Measurements from ENCODE around the gene CCDC158. TPM values are rescaled to one million over a fixed set of nuclear protein-coding genes. Genes with fewer than 3 reads are reported as not detected.
A peak's percentile ranks its signal among the peaks of the same experiment; 100 is the strongest.

Gene CCDC158
- total and polyA plus RNA-seq, 7 donors: 0.17 to 0.32 (median 0.17) TPM; not detected in 4

DNA sequence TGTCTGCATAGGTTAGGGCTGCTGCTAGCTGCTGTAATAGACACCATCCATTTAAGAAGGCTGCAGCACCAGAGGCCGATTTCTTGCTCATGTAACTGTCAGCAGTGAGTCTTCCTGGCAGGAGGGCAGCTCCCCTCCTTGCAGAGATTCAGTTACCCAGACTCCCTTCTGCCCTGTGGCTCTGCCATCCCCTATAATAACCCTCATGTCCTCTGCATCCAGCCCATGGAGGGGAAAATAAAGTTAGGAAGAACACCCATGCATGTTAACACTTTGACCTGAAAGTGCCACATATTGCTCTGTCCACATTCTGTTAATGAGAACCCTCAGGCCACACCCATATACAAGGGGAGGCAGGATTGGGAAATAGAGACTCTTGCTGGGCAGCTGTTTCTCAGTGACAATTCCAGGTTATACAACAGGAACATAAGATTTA is 109.0 kb downstream of the CCDC158 start:
- ATAC-seq: peak; percentile 60 to 79 (median 73)
- Histone ChIP-seq H3K36me3 (ENCODE audit: insufficient read depth in 1 of 2, low read depth in 1 of 2) (peaks cover 0 to 27% of the 10 kb centered on the region in 2 donors), H3K4me3 (peak overlapping the region; percentile 97), H3K4me1 (peaks cover 47% of the 10 kb centered on the region), H3K9me3 (peaks cover under 1% of the 10 kb centered on the region), H3K27ac (peak overlapping the region; percentile 73), H3K27me3 (ENCODE audit: insufficient read depth in 3 of 3, low read length in 2 of 3) (no peaks in the 10 kb centered on the region)
- peak in 1 of 2 donors; percentile 70 for DNase-seq
- intact Hi-C loops (cut with DNase I): loop anchor here in 1 of 2 donors (10.0 kb wide), 1 partner anchor 113 kb away; the partner anchor contains the start of gene CCDC158
- TF ChIP-seq, protein P1, sequence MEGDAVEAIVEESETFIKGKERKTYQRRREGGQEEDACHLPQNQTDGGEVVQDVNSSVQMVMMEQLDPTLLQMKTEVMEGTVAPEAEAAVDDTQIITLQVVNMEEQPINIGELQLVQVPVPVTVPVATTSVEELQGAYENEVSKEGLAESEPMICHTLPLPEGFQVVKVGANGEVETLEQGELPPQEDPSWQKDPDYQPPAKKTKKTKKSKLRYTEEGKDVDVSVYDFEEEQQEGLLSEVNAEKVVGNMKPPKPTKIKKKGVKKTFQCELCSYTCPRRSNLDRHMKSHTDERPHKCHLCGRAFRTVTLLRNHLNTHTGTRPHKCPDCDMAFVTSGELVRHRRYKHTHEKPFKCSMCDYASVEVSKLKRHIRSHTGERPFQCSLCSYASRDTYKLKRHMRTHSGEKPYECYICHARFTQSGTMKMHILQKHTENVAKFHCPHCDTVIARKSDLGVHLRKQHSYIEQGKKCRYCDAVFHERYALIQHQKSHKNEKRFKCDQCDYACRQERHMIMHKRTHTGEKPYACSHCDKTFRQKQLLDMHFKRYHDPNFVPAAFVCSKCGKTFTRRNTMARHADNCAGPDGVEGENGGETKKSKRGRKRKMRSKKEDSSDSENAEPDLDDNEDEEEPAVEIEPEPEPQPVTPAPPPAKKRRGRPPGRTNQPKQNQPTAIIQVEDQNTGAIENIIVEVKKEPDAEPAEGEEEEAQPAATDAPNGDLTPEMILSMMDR (IDR thresholded peaks at IDR 0.05): no peak
- 18 to 37% (median 21%) methylated on average over 1 of the region's 1 CpG for WGBS, 3 donors

DNA sequence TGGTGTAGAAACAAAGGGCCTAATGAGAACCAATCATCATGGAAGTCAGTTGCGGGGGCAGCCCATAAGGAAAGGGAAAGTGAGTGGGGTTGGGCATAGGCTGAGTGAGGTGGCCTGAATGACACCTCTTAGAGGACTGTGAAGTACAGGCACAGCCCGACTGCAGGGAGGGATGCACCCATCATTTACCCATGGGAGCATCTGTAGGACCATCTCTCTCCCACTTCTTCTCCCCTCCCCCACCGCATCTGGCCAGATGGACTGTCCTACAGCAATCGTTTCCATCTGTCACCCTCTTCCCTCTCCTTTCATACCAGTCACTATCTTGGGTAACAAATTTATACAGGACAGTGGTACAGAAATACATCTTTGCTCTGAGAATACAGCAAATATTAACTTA is 110.3 kb downstream of the CCDC158 start:
- H3K27me3 ChIP-seq (ENCODE audit: insufficient read depth in 3 of 3, low read length in 2 of 3): no peaks in the 10 kb centered on the region
- H3K27ac ChIP-seq: peak overlapping the region; percentile 73
- ATAC-seq (no peak), DNase-seq (no peak)
- H3K9me3 ChIP-seq: no peaks in the 10 kb centered on the region
- peaks cover 47% of the 10 kb centered on the region for H3K4me1 ChIP-seq
- intact Hi-C loops (cut with DNase I): loop anchor here in 1 of 2 donors (10.0 kb wide), 1 partner anchor 114 kb away; the partner anchor contains the start of gene CCDC158
- H3K4me3 ChIP-seq: peak overlapping the region; percentile 97
- TF ChIP-seq, protein P1 (IDR thresholded peaks at IDR 0.05): no peak
- WGBS, 3 donors: 58 to 63% (median 62%) methylated on average over 4 of the region's 4 CpGs
- H3K36me3 ChIP-seq (ENCODE audit: insufficient read depth in 1 of 2, low read depth in 1 of 2): peaks cover 0 to 27% of the 10 kb centered on the region in 2 donors

DNA sequence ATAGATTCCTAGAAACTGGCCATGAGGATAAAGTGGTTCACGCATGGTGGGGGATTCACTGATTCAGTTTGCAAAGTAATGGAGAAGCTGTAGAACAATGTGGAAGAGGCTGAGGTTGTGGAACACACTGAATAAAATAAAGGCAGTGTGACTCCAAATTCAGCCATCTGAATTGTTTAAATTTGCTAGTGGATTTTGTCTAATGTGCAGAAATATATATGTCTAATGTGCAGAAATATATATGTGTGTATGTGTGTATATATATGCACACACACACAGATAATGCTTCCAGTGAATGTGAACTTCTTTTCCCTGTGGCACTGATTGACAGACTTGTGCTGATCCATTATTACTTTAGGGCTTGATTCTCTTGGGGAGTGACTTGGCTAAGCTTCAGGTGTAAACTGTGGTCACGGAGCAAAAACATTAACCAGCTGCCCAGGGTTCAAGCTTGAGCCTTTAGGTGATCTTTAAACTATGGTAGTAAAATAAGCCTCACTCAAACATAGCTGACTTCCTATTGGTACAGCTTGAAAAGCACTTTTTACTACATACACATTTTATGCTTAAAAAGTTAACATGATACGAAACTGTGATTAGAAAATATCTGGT is 110.9 kb downstream of the CCDC158 start:
- no peaks in the 10 kb centered on the region for H3K9me3 ChIP-seq
- no peak for DNase-seq
- no peak for ATAC-seq
- peaks cover 52% of the 10 kb centered on the region for H3K4me1 ChIP-seq
- TF ChIP-seq, protein P1 (IDR thresholded peaks at IDR 0.05): no peak
- H3K27ac ChIP-seq: peak overlapping the region; percentile 73
- intact Hi-C loops (cut with DNase I): loop anchor here (5.0 to 10.0 kb wide), 5 partner anchors 98 to 315 kb away; partner anchors contain the start of genes CCDC158 (in 1 of the 2), SCARB2 (in 1 of the 2) and SDAD1 (in 1 of the 2)
- peak overlapping the region; percentile 97 for H3K4me3 ChIP-seq
- no peaks in the 10 kb centered on the region for H3K27me3 ChIP-seq (ENCODE audit: insufficient read depth in 3 of 3, low read length in 2 of 3)
- WGBS, 3 donors: 55 to 73% (median 59%) methylated on average over 3 of the region's 3 CpGs
- peaks cover 0 to 27% of the 10 kb centered on the region in 2 donors for H3K36me3 ChIP-seq (ENCODE audit: insufficient read depth in 1 of 2, low read depth in 1 of 2)

DNA sequence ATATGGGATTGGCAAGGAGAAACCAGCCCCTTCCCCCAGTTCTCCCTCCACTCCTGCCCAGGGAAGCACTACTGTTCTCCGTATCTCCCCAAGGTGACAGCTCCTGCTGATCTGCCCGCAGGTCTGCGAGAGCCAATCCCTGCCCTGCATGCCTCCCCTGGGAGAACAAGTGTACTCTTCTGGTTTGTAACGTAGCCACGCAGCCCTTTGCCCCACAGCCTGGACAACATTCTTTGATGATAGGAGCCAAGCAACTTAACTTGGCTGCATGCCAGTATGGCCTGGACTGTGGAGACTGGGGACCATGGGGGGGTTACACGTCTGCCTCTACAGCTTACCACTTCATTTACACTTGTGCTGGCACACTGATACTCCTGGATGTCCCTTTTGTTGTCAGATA is 112.4 kb downstream of the CCDC158 start:
- peaks cover 65% of the 10 kb centered on the region for H3K4me1 ChIP-seq
- peak; percentile 32 to 70 for DNase-seq
- WGBS, 3 donors: 23 to 27% (median 23%) methylated on average over 6 of the region's 6 CpGs
- peak overlapping the region; percentile 98 for H3K27ac ChIP-seq
- no peaks in the 10 kb centered on the region for H3K27me3 ChIP-seq (ENCODE audit: insufficient read depth in 3 of 3, low read length in 2 of 3)
- H3K9me3 ChIP-seq: no peaks in the 10 kb centered on the region
- ATAC-seq: peak; percentile 21 to 44 (median 34)
- TF ChIP-seq, protein P1 (IDR thresholded peaks at IDR 0.05): no peak
- intact Hi-C loops (cut with DNase I): loop anchor here (5.0 to 10.0 kb wide), 4 partner anchors 96 to 314 kb away; partner anchors contain the start of genes SCARB2 (in 1 of the 2) and SDAD1 (in 1 of the 2)
- peaks cover 0 to 27% of the 10 kb centered on the region in 2 donors for H3K36me3 ChIP-seq (ENCODE audit: insufficient read depth in 1 of 2, low read depth in 1 of 2)
- H3K4me3 ChIP-seq: peak overlapping the region; percentile 97

Measured in psoas muscle (tissue), 8 donors.